ENCODE data around the gene STIP1.

The STIP1 gene

GRCh38 chr11:64204464-64204989, 18.6 kb downstream of the STIP1 start:
- Histone ChIP-seq H3K36me3 (ENCODE audit: insufficient read depth, low read depth, low read length) (peaks cover 77% of the 10 kb centered on the region), H3K9me3 (ENCODE audit: insufficient read depth, low read depth, low read length) (no peaks in the 10 kb centered on the region)

GRCh38 chr11:64206457-64207255, 20.7 kb downstream of the STIP1 start, which contains the start of gene FERMT3:
Gene FERMT3 (plus strand): TSS chr11:64206721. CDS start chr11:64207365, 644 bp downstream.
- H3K4me1 ChIP-seq (ENCODE audit: insufficient read depth, low read length): no peaks in the 10 kb centered on the region
- no peak within 1 kb of the TSS for H3K27ac ChIP-seq (ENCODE audit: low read length)
- peaks cover 56% of the 10 kb centered on the region for H3K36me3 ChIP-seq (ENCODE audit: insufficient read depth, low read depth, low read length)
- no peaks in the 10 kb centered on the region for H3K9me3 ChIP-seq (ENCODE audit: insufficient read depth, low read depth, low read length)
- H3K4me3 ChIP-seq (ENCODE audit: low read length): no peak within 1 kb of the TSS
- no peak within 1 kb of the TSS; the same call in 1 of the 2 replicates for H3K9ac ChIP-seq (ENCODE audit: low read depth, low read length)
- H3K27me3 ChIP-seq (ENCODE audit: insufficient read depth, low read length): no peaks in the 10 kb centered on the region

More at GRCh38 chr11:64204464-64204989, 18.6 kb downstream of the STIP1 start:
- Histone ChIP-seq H3K27ac (ENCODE audit: low read length) (no peak overlapping the region), H3K9ac (ENCODE audit: low read depth, low read length) (no peak overlapping the region), H3K4me1 (ENCODE audit: insufficient read depth, low read length) (no peaks in the 10 kb centered on the region), H3K27me3 (ENCODE audit: insufficient read depth, low read length) (no peaks in the 10 kb centered on the region), H3K4me3 (ENCODE audit: low read length) (no peak overlapping the region)

DNA sequence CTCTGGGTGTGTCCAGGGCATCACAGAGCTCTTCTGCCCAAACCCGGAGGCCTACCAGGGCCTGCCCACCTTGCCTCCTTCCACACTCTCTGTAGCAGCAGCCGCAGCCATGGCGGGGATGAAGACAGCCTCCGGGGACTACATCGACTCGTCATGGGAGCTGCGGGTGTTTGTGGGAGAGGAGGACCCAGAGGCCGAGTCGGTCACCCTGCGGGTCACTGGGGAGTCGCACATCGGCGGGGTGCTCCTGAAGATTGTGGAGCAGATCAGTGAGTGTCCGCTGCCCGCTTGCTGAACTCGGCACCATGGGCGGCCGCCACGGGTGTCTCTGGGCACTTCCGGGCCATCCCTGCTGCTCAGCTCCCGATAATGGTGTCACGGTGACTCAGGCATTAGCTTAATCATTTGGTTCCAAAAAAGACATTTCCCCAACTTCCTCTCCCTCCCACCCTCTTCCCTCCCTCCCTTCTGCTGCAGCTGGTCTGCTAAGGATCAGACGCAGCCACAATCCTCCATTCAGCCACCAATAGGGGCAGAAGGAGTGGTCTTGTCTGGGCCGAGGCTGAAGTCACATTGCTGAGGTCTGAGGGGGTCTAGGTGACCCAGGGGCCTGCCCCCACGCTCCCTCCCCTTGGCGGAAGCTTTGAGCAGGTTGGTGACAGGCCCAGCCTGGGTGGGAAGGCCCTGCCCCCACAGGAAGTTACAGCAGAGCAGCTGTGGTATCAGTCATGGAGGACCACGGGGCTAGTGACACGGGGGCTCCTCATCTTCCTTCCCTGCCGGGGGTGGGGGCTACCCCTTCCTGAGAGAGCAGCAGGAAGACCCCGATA, 21.5 kb downstream of the STIP1 start:
- H3K4me3 ChIP-seq (ENCODE audit: low read length): no peak overlapping the region
- no peaks in the 10 kb centered on the region for H3K9me3 ChIP-seq (ENCODE audit: insufficient read depth, low read depth, low read length)
- H3K27me3 ChIP-seq (ENCODE audit: insufficient read depth, low read length): no peaks in the 10 kb centered on the region
- no peak overlapping the region for H3K9ac ChIP-seq (ENCODE audit: low read depth, low read length)
- H3K4me1 ChIP-seq (ENCODE audit: insufficient read depth, low read length): no peaks in the 10 kb centered on the region
- H3K27ac ChIP-seq (ENCODE audit: low read length): no peak overlapping the region
- peaks cover 55% of the 10 kb centered on the region for H3K36me3 ChIP-seq (ENCODE audit: insufficient read depth, low read depth, low read length)

DNA sequence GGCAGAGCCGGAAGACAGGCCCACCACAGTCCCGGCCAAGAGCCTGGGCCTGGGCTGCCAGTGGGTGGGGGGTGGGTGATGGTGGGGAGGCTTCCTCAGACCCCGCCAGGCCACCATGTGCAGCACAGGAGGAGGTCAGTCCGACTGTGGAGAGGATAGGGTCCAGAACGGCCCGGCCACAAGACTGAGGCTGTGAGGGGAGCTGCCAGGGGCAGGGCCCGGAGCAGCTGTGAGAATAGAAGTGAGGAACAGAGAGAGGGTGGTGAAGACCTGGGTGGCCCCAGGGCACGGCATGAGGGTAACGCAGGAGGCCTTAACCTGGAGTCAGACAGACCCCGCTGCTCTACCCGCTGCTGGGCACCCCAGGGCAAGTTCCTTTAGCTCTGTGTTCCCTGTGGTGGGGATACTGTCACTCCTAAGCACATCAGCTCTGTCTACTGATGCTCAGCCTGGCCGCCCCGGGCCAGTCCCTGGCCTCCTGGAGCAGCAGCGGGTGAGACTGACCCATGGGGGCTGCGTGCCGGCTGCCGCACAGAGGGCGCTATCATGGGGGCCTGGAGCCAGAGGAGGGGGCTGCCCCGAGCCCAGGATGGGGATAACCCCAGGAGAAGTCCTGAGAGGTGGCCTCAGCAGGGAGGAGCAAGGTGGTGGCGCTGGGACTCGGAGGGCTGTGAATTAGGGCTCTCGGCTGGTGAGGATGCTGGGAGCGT, 22.3 kb downstream of the STIP1 start:
- no peaks in the 10 kb centered on the region for H3K4me1 ChIP-seq (ENCODE audit: insufficient read depth, low read length)
- H3K9me3 ChIP-seq (ENCODE audit: insufficient read depth, low read depth, low read length): no peaks in the 10 kb centered on the region
- no peak overlapping the region for H3K27ac ChIP-seq (ENCODE audit: low read length)
- peaks cover 48% of the 10 kb centered on the region for H3K36me3 ChIP-seq (ENCODE audit: insufficient read depth, low read depth, low read length)
- no peaks in the 10 kb centered on the region for H3K27me3 ChIP-seq (ENCODE audit: insufficient read depth, low read length)
- H3K9ac ChIP-seq (ENCODE audit: low read depth, low read length): no peak overlapping the region
- H3K4me3 ChIP-seq (ENCODE audit: low read length): no peak overlapping the region

- Histone ChIP-seq H3K4me3 (ENCODE audit: low read length) (no peak overlapping the region), H3K36me3 (ENCODE audit: insufficient read depth, low read depth, low read length) (peaks cover 40% of the 10 kb centered on the region)
These were observed 23.0 kb downstream of the STIP1 start for GRCh38 chr11:64208796-64209562.

GRCh38 chr11:64209563-64209843, 23.5 kb downstream of the STIP1 start:
- no peaks in the 10 kb centered on the region for H3K4me1 ChIP-seq (ENCODE audit: insufficient read depth, low read length)
- peaks cover 35% of the 10 kb centered on the region for H3K36me3 ChIP-seq (ENCODE audit: insufficient read depth, low read depth, low read length)
- H3K27me3 ChIP-seq (ENCODE audit: insufficient read depth, low read length): no peaks in the 10 kb centered on the region
- no peak overlapping the region for H3K27ac ChIP-seq (ENCODE audit: low read length)
- no peaks in the 10 kb centered on the region for H3K9me3 ChIP-seq (ENCODE audit: insufficient read depth, low read depth, low read length)
- H3K9ac ChIP-seq (ENCODE audit: low read depth, low read length): no peak overlapping the region
- no peak overlapping the region for H3K4me3 ChIP-seq (ENCODE audit: low read length)

More at GRCh38 chr11:64208796-64209562, 23.0 kb downstream of the STIP1 start:
- H3K27ac ChIP-seq (ENCODE audit: low read length): no peak overlapping the region
- no peak overlapping the region for H3K9ac ChIP-seq (ENCODE audit: low read depth, low read length)
- no peaks in the 10 kb centered on the region for H3K27me3 ChIP-seq (ENCODE audit: insufficient read depth, low read length)
- H3K9me3 ChIP-seq (ENCODE audit: insufficient read depth, low read depth, low read length): no peaks in the 10 kb centered on the region
- no peaks in the 10 kb centered on the region for H3K4me1 ChIP-seq (ENCODE audit: insufficient read depth, low read length)

- H3K9me3 ChIP-seq (ENCODE audit: insufficient read depth, low read depth, low read length): no peaks in the 10 kb centered on the region
- H3K4me3 ChIP-seq (ENCODE audit: low read length): no peak overlapping the region
- no peak overlapping the region for H3K9ac ChIP-seq (ENCODE audit: low read depth, low read length)
- no peaks in the 10 kb centered on the region for H3K27me3 ChIP-seq (ENCODE audit: insufficient read depth, low read length)
- no peaks in the 10 kb centered on the region for H3K4me1 ChIP-seq (ENCODE audit: insufficient read depth, low read length)
- peaks cover 27% of the 10 kb centered on the region for H3K36me3 ChIP-seq (ENCODE audit: insufficient read depth, low read depth, low read length)
- no peak overlapping the region for H3K27ac ChIP-seq (ENCODE audit: low read length)
These were observed 24.5 kb downstream of the STIP1 start for GRCh38 chr11:64210301-64211020.

DNA sequence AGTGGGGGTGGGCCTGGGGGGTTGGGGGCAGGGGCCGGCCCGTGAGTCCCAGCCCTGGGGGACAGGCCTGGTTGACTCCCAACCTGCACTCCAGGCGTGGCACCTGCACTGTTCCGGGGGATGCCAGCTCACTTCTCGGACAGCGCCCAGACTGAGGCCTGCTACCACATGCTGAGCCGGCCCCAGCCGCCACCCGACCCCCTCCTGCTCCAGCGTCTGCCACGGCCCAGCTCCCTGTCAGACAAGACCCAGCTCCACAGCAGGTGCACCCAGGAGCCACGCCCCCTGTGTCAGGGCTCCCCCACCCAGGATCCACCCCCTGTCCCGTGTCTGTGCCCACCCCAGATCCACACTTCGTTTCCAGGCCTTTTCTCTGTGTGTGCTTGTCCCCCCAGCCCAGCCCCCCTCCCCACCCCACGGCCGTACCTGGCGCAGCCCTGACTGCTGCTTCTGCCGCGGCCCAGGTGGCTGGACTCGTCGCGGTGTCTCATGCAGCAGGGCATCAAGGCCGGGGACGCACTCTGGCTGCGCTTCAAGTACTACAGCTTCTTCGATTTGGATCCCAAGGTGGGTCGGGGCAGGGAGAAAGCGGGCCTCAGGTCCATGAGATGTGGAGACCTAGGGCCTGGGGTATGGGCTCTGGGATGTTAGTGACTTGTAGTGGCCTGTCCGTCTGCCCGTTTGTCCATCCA, 25.4 kb downstream of the STIP1 start:
- H3K4me1 ChIP-seq (ENCODE audit: insufficient read depth, low read length): no peaks in the 10 kb centered on the region
- H3K9ac ChIP-seq (ENCODE audit: low read depth, low read length): no peak overlapping the region
- no peaks in the 10 kb centered on the region for H3K27me3 ChIP-seq (ENCODE audit: insufficient read depth, low read length)
- H3K4me3 ChIP-seq (ENCODE audit: low read length): no peak overlapping the region
- peaks cover 18% of the 10 kb centered on the region for H3K36me3 ChIP-seq (ENCODE audit: insufficient read depth, low read depth, low read length)
- H3K27ac ChIP-seq (ENCODE audit: low read length): no peak overlapping the region
- no peaks in the 10 kb centered on the region for H3K9me3 ChIP-seq (ENCODE audit: insufficient read depth, low read depth, low read length)

DNA sequence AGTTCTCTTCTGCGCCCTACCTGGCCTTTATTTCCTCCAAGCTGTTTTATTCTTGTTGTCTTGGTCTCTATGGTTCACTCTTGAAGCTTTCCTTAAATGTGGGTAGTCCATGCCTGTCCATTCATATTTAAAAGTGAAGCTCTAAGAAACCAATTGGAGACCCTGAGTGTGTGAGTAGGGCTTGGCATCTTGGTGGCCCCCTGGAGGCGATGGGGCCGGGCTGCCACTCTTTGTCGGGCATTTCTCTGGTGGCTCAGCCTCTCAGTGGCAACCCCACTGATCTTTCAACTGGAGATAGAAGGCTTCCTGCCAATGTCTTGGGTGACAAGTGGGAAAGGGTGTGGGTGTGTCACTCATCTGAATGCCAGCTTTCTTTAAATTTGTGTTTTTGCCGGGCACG, 30.9 kb downstream of the STIP1 start:
- Histone ChIP-seq H3K36me3 (ENCODE audit: insufficient read depth, low read depth, low read length) (peaks cover 11% of the 10 kb centered on the region), H3K9ac (ENCODE audit: low read depth, low read length) (no peak overlapping the region)

GRCh38 chr11:64218628-64219353, 32.8 kb downstream of the STIP1 start:
- Histone ChIP-seq H3K9me3 (ENCODE audit: insufficient read depth, low read depth, low read length) (no peaks in the 10 kb centered on the region), H3K36me3 (ENCODE audit: insufficient read depth, low read depth, low read length) (peaks cover 5% of the 10 kb centered on the region), H3K9ac (ENCODE audit: low read depth, low read length) (no peak overlapping the region), H3K4me3 (ENCODE audit: low read length) (no peak overlapping the region), H3K27ac (ENCODE audit: low read length) (no peak overlapping the region), H3K27me3 (ENCODE audit: insufficient read depth, low read length) (no peaks in the 10 kb centered on the region), H3K4me1 (ENCODE audit: insufficient read depth, low read length) (no peaks in the 10 kb centered on the region)

More for the DNA sequence above, 30.9 kb downstream of the STIP1 start:
- H3K27ac ChIP-seq (ENCODE audit: low read length): no peak overlapping the region
- no peaks in the 10 kb centered on the region for H3K4me1 ChIP-seq (ENCODE audit: insufficient read depth, low read length)
- no peak overlapping the region for H3K4me3 ChIP-seq (ENCODE audit: low read length)
- no peaks in the 10 kb centered on the region for H3K27me3 ChIP-seq (ENCODE audit: insufficient read depth, low read length)
- H3K9me3 ChIP-seq (ENCODE audit: insufficient read depth, low read depth, low read length): no peaks in the 10 kb centered on the region
